HG02763 (cell line): ENCODE results near the gene VAT1.
"Not testable (repeated sequence)": the region's sequence is repeated elsewhere in the genome, so short reads cannot be mapped to it uniquely, and the experiment has no call there.

ENCODE experiments used
- ATAC-seq: cut with Tn5 transposase; IDR thresholded peaks from one replicate; pipeline ENCODE4 v1.9.1; 2021; ENCODE audit warnings: mild to moderate bottlenecking, moderate library complexity; ENCODE audit not compliant: unreplicated experiment

The VAT1 gene

DNA sequence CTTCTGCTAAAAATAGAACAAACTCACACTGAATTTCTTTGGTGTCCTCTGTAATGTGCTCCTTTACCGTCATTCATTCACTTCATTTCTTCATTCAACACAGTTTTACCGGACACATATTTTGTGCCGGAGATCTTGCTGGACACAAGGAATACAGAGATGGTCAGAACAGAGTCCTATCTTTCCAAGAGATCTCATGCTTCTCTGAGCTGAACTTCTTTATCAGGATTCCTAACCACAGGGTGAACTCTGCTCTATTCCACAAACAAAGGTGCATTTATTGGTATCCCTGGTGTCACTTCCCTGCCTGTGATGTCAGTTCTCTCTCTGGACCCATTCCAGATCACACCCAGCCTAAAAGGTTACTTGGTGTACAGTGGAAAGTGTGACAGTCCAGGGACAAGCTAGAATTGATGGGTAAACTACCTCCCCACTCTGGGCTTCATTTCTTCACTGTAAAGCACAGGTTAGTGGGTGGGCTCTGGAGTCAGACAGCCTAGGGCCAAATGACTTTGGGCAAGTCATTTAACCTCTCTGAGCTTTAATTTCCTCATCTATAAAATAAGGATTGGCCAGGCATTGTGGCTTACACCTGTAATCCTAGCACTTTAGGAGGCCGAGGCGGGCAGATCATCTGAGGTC lies 11.4 kb downstream of the VAT1 start:
- no peak for ATAC-seq

DNA sequence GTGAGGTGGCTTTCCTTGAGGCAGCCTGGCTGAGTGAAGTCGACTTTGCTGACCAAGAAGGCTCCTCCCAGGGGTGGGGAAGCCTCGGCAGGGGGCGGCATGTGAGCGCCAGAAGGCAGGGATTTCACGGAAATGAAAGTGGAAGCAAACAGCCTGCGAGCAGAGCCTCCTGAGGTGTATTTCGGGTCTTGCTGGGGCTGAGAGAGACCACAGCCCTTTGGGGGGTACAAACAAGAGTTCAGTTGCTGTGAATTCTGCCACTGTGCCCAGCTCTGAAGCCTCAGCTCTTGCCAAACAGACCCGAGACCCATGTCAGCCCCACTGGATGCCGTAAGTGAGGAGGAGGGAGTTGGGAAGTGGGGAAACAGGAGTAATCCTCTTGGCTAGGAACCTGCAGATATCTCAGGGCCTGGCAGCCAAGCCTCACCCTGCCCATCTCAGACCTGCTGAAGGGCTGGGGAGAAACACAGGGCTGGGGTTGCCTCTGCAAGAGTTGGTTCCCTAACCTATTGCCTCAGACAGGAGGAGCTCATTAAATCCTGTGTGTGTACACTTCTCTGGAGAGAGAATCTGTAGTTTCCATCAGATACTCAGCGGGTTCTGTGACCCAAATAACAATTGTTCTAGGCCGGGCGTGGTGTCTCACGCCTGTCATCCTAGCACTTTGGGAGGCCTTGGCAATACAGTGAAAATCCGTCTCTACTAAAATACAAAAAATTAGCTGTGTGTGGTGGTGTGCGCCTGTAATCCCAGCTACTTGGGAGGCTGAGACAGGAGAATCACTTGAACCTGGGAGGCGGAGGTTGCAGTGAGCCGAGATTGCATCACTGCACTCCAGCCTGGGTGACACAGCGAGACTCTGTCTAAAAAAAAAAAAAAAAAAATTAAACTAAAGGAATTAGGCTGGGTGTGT lies 15.3 kb downstream of the VAT1 start, which contains the start of gene IFI35:
TSS of gene IFI35 (plus strand) at position 146 of the 913 bp plus-strand sequence. CDS start at position 310, 164 bp downstream.
- ATAC-seq: peak; percentile 83

DNA sequence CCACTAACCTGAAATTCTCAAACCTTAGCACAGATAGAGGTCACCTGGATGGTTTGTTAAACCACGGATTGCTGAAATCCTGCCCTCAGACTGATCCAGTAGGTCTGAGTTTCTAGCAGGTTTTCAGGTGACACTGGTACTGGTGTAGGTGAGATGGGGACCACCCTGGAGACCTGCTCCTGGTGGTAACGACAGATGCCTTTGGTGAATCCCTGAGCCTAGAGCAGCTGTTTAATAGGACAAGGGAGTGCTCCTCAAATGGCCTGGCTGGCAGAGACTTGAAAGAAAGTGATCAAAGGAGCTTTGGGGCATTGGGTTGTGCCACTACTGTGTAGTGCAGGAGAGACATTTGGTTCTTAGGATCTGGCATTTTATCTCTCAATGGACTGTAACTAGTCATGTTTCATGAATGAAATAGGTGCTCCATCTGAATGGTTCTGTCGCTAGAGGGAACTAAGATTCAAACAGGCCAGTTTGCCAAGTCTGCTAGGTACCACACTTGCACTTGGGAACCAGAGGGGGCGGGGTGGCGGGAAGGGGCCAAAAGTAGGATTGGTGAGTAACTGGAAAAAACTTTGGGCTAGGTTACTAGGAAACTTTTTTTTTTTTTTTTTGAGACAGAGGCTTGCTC lies 18.5 kb downstream of the VAT1 start:
- no peak for ATAC-seq

DNA sequence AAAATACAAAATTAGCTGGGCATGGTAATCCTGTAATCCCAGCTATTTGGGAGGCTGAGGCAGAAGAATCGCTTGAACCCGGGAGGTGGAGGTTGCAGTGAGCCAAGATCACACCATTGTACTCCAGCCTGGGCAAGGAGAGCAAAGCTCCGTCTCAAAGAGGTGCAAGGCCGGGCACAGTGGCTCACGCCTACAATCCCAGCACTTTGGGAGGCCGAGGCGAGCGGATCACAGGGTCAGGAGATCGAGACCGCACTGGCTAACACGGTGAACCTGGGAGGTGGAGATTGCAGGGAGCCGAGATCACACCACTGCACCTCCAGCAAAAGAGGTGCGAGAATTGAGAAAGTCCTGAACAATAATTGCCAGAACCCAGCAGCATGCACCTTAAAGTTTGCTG lies 21.3 kb downstream of the VAT1 start:
- not testable (repeated sequence) for ATAC-seq

DNA sequence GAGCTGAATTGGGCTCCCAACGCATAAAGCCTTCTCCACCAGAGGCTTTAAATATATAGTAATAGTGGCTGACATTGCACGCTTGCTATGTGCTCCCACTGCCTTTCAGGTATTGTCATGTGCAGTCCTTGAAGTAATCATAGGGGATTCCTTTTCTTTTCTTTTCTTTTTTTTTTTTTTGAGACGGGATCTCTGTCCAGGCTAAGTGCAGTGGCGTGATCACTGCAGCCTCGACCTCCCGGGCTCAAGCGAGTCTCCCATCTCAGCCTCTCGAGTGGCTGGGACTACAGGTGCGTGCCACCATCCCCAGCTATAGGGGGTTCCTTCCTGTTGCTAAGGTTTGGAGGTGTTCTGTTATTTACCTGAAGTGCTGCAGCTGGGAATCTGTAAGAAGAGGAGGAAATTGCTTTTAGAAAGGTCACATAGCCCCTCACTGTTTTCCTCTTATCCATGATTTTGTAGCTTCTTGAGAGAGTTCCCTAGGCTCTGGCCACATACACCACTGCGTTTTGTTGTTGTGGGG lies 23.1 kb downstream of the VAT1 start:
- no peak for ATAC-seq

DNA sequence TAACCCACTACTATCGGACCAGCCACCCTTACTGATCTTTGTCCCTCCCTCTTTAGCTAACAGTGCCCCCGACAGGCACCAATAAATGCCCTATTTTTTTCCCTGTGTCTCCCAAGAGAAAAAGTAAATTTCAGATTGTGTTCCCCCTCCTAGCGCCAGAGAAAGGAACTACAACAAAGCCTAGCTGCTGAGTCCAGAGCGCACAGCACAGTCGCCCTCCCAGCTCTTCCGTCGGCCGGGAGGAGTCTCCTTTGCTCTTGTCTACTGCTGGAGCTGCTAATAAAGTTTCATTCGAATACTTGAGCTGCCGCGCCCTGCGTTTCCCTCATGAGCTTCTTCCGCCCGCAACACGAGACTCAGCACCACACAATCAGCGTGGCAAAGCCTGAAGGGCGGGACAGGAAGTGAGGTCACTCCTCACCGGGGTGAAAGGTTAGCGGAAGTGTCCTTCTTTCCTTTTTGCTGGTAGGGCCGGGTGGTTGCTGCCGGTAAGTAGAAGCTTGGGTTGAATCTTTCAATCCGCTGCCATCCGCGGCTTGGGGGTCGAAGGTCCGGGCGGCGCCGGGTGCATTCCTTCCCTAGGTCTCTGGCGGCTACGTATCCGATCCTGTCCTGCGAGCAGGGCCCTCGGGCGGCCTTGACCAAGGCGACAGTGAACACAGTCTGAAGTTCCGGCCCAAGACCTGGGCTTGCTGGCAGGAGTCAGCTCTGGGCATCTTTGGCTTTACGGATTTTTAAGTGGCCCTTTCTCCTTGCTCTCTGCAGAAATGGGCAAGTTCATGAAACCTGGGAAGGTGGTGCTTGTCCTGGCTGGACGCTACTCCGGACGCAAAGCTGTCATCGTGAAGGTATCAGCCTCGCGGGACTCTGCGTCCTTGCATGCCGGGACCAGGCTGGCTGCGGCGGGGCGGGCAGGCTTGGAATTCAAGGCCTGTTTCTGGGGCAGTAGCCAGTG lies 23.9 kb downstream of the VAT1 start, which contains the start of gene RPL27:
TSS of gene RPL27 (plus strand) at position 436 of the 955 bp plus-strand sequence. CDS start at position 768, 332 bp downstream.
- ATAC-seq: peak; percentile 93

DNA sequence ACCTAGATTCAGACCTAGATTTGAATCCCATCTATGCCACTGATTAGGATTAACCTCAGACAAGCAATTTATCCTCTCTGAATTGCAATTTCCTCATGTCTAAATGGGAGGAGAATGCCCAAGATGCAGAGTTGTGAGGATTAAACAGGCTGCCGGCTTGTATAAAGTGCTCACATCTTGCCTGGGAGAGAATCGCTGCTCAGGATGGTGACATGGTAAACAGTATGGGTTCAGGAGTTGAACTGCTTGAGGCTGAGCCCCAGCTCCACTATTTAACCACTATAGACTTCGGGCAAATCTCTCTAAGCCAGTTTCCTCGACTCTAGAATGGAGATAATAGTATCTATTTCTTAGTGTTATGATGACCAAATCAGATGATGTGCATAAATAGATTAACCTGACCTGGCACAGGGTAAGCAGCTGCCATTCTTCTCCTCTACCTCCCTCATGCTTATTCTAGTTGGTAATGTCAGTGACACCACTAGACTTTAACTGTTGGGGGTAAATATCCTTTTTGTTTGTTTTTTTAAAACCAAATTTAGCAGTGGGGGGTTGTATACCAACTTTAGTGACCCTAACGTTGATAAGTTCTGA lies 24.7 kb downstream of the VAT1 start:
- no peak for ATAC-seq

DNA sequence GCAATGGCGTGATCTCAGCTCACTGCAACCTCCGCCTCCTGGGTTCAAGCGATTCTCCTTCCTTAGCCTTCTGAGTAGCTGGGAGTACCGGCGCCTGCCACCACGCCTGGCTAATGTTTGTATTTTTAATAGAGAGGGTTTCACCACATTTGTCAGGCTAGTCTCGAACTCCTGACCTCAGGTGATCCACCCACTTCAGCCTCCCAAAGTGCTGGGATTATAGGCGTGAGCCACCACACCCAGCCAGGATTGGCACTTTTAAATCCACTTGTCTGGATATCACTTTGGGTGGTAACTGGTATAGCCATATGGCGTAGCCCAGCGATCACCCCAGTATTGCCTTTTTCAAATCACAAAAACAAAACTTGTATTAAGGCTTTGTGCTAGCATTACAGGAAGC lies 28.3 kb downstream of the VAT1 start:
- ATAC-seq: not testable (repeated sequence)

DNA sequence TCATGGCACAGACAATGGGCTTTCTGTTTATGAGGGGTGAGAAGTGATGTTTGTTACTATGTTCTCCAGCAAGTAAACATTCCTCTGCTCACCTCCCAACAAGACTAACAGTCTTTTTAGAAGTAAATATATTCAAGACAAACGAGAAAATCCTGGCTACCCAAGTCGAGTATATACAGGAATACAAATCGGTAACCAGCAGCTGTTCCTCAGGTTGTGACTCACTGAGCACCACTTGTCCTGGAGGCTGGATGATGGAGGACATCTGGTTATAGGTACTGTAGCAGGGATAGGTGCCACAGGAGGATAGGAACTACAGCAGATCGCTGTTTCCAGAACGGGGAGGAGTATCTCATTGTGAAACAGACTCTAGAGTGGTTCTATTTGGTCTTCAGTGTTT lies 29.3 kb downstream of the VAT1 start:
- no peak for ATAC-seq

DNA sequence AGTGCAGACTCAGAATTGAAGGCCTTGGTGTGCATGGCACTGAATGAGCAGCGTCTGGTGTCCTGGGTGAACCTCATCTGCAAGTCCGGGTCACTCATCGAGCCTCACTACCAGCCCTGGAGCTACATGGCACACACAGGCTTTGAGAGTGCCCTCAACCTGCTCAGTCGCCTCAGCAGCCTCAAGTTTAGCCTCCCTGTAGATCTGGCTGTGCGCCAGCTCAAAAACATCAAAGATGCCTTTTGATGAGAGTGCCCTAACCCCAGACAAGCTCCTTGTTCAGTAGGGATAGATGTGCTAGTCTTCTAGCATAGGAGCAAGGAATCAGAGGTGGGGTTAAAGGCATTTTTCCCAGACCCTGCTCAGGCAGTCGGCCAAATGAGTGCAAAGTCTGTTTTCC lies 30.7 kb downstream of the VAT1 start:
- ATAC-seq: no peak

DNA sequence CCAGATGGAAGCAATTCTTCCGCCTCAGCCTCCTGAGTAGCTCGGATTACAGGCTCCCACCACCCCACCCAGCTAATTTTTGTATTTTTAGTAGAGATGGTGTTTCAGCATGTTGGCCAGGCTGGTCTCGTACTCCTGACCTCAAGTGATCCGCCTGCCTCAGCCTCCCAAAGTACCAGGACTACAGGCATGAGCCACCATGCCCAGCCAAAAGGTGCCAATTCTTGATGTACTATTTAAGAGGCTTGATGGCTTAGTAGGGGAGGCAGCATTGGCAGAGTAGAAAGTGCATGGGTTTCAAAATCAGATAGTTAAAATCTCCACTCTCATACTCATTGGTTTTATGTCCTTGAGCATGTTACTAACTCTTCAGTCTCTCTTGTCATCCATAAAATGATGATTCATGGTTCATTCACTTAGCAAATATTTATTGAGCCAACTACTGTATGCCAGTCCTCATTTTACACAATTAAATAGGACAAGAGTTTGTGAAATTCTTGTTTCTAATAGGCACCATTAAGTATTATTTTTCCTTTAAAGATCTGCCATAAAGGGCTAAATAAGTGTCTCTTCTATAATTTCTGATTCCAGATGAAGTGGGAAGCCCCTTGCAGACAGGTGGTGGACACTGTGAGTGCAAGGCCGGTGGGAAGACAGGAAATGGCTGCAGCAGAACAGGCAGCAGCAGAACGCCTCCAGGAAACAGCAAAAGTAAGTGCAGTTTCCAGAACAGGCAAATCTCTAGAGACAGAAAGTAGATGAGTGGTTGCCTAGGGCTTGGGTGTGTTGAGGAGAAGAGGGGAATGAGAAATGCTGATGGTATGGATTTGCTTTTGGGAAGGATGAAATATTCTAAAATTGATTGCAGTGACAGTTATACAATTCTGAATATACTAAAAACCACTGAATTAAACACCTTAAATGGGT lies 32.2 kb downstream of the VAT1 start:
- ATAC-seq: no peak

DNA sequence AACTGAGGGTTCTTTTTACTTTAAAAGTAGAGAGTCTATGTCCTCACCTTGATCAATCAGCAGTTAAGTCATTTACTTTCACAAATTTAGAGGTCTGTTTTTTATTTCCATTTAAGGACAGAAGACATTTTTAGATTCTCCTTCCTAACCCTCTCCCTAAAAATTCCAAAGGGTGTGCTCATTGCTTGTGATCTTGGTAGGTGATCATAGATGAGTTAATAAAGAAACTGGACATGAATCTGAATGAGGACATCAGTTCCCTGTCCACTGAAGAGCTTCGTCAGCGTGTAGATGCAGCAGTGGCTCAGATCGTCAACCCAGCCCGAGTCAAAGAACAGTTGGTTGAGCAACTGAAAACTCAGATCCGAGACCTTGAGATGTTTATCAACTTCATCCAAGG lies 33.0 kb downstream of the VAT1 start:
- ATAC-seq: no peak

DNA sequence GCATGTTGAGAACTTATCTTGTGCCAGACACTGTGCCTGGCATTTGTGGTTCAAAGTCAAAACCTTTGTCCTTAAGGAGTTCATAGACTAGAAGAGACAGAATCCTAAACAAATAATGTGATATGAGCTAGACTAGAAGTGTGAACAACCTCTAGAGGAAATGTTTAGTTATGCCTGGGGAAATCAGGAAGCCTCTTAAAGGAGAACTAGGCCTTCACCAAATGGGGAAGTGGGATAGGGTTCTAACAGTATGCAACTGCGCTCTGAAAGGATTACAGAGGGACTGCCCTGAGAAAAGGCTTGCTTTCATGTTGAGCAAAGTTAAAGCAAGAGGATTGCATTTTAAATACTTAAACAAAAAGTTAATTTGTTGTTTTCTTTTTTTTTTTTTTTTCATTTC lies 37.0 kb downstream of the VAT1 start:
- no peak for ATAC-seq

DNA sequence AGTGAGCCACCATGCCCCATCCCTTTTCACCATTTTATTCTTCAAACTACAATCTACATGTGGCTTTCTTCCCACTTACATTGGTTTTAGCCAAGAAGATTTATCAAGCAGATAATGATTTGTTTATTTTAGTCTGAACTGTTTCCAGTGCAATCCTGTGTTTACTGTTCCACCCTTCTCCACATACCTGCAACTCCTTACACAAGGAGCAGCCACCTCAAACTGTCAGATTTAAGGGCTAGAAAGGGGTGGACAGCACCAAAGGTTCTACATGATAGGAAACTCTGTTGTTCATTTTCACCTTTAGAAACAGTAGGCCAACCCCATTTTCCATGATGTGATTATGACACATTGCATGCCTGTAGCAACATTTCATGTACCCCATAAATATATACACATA lies 39.9 kb downstream of the VAT1 start:
- ATAC-seq: no peak

DNA sequence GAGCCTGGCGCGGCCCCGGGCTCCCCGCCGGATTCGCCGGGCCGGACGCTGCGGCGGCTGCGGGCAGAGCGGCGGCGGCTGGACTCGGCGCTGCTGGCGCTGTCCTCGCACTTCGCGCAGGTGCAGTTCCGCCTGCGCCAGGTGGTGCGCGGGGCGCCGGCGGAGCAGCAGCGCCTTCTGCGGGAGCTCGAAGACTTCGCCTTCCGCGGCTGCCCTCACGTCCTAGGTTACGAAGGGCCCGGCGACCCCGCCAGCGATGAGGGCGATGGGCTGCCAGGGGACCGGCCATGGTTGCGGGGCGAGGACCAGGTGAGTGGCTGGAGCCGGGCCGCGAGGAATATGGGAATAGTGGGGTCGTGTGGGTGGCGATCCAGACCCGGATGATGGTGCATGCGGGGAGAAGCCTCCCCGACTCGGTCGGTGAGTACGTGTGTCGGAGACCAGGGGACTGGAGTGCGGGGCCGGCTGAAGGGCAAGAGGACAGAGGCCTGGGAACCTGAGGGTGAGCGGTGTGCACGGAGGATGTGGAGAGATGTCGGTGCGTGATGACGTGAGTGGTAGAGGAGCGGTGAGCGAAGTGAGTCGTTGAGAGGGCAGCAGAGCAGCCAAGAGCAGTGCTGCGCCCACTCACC lies 41.3 kb downstream of the VAT1 start:
- ATAC-seq: peak; percentile 43

DNA sequence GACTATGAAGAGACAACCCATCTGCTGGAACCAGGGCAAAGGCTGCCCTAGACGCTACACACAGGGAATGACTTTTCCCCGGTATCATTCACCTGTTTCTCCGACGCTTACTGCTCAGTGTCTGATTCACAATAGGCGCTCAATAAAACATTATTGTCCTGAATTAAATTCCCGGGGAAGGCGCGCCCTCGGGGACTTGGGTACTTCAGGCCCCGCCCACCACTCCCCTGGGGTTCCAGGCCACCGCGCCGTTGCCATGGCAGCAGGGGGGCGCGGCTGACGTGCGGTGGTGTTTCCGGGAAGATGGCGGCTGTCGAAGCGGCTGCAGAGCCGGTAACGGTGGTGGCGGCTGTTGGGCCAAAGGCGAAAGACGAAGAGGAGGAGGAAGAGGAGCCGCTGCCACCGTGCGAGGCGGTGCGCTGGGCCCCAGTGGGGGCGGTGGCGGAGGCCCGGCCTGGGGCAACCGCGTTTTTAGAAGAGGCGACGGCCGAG lies 41.9 kb downstream of the VAT1 start, which contains the start of gene RUNDC1:
TSS of gene RUNDC1 (plus strand) at position 292 of the 492 bp plus-strand sequence. CDS start at position 304, 12 bp downstream.
- ATAC-seq: peak; percentile 63

DNA sequence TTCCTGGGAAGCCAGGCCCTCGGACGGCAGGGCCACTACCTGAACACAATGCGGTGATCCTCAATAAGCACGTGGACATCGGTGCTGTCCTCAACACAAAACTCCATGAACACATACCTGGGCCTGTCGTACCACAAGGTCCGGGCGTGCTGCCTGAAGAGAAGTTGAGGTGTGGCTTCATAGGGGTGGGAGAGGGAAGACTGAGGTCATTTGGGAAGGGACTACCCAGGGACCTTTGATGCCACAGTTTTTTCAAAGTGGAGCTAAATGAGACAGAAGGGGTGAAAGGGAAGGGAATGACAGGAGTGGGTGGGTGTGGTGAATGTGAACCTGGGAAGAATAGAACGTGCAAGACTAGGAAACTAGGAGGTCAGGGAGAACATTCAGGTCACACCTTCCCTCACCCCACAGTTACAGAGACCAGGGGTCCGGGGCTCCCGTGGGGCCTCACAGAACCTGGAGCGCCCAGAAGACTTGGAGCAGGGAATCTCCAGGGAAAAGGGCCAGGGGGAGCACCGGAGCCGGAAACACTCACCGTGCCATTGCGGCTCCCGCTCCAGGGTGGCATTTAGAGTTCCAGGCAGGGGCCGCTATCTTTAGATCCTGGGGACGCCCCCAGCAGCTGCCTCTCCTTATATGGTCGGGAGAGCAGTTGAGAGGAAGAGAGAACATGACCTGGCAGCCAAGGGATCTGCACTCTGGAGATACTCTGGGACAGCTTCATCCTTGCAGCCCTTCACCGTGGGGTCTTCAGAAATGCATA lies 42.5 kb downstream of the VAT1 start, which contains the start of gene PTGES3L:
TSS of gene PTGES3L (minus strand) at position 570 of the 763 bp plus-strand sequence. CDS start at position 543, 27 bp downstream.
- no peak for ATAC-seq
